ENCODE data around the gene HOXB6.

The HOXB6 gene

GRCh38 chr17:48598736-48599135 is 6.0 kb downstream of the HOXB6 start:
- H3K9me3 Mint-ChIP-seq = no peaks in the 10 kb centered on the region
- H3K36me3 Mint-ChIP-seq (ENCODE audit: low read depth) = no peaks in the 10 kb centered on the region
- no peak overlapping the region for H3K4me3 Mint-ChIP-seq
- H3K4me1 Mint-ChIP-seq (ENCODE audit: low read depth) = peaks cover 37% of the 10 kb centered on the region
- peaks cover 93% of the 10 kb centered on the region for H3K27me3 Mint-ChIP-seq
- H3K27ac Mint-ChIP-seq = no peak overlapping the region

GRCh38 chr17:48597778-48598631 is 6.8 kb downstream of the HOXB6 start:
- Mint-ChIP-seq H3K9me3 (no peaks in the 10 kb centered on the region), H3K27ac (no peak overlapping the region), H3K27me3 (peaks cover 90% of the 10 kb centered on the region), H3K4me1 (ENCODE audit: low read depth) (peaks cover 41% of the 10 kb centered on the region), H3K36me3 (ENCODE audit: low read depth) (no peaks in the 10 kb centered on the region), H3K4me3 (peak overlapping the region; percentile 80)

- Mint-ChIP-seq H3K27ac (no peak overlapping the region), H3K36me3 (ENCODE audit: low read depth) (no peaks in the 10 kb centered on the region), H3K9me3 (no peaks in the 10 kb centered on the region), H3K4me3 (peak overlapping the region; percentile 80), H3K27me3 (peaks cover 87% of the 10 kb centered on the region), H3K4me1 (ENCODE audit: low read depth) (peaks cover 45% of the 10 kb centered on the region)
Measured at GRCh38 chr17:48597528-48597777, 7.3 kb downstream of the HOXB6 start.

- H3K36me3 Mint-ChIP-seq (ENCODE audit: low read depth) = no peaks in the 10 kb centered on the region
- H3K9me3 Mint-ChIP-seq = no peaks in the 10 kb centered on the region
- peak overlapping the region; percentile 80 for H3K4me3 Mint-ChIP-seq
- no peak overlapping the region for H3K27ac Mint-ChIP-seq
- peaks cover 48% of the 10 kb centered on the region for H3K4me1 Mint-ChIP-seq (ENCODE audit: low read depth)
- H3K27me3 Mint-ChIP-seq = peaks cover 89% of the 10 kb centered on the region
Measured at GRCh38 chr17:48596735-48597527, 7.9 kb downstream of the HOXB6 start.

- Mint-ChIP-seq H3K27me3 (peaks cover 89% of the 10 kb centered on the region), H3K9me3 (no peaks in the 10 kb centered on the region), H3K4me1 (ENCODE audit: low read depth) (peaks cover 46% of the 10 kb centered on the region), H3K4me3 (peak overlapping the region; percentile 80), H3K36me3 (ENCODE audit: low read depth) (no peaks in the 10 kb centered on the region), H3K27ac (no peak overlapping the region)
Measured at GRCh38 chr17:48596000-48596734, 8.6 kb downstream of the HOXB6 start.

GRCh38 chr17:48595278-48595999 is 9.3 kb downstream of the HOXB6 start:
- no peaks in the 10 kb centered on the region for H3K9me3 Mint-ChIP-seq
- no peak overlapping the region for H3K4me3 Mint-ChIP-seq
- H3K36me3 Mint-ChIP-seq (ENCODE audit: low read depth) = no peaks in the 10 kb centered on the region
- H3K27me3 Mint-ChIP-seq = peaks cover 88% of the 10 kb centered on the region
- H3K4me1 Mint-ChIP-seq (ENCODE audit: low read depth) = peaks cover 46% of the 10 kb centered on the region
- H3K27ac Mint-ChIP-seq = no peak overlapping the region

- no peak overlapping the region for H3K4me3 Mint-ChIP-seq
- H3K9me3 Mint-ChIP-seq = no peaks in the 10 kb centered on the region
- H3K27ac Mint-ChIP-seq = no peak overlapping the region
- H3K27me3 Mint-ChIP-seq = peaks cover 88% of the 10 kb centered on the region
- peaks cover 53% of the 10 kb centered on the region for H3K4me1 Mint-ChIP-seq (ENCODE audit: low read depth)
- H3K36me3 Mint-ChIP-seq (ENCODE audit: low read depth) = no peaks in the 10 kb centered on the region
Measured at GRCh38 chr17:48594538-48595277, 10.1 kb downstream of the HOXB6 start.

GRCh38 chr17:48593840-48594537 is 10.8 kb downstream of the HOXB6 start:
- Mint-ChIP-seq H3K4me3 (peak overlapping the region; percentile 78), H3K27ac (no peak overlapping the region), H3K9me3 (no peaks in the 10 kb centered on the region), H3K36me3 (ENCODE audit: low read depth) (no peaks in the 10 kb centered on the region), H3K27me3 (peaks cover 88% of the 10 kb centered on the region), H3K4me1 (ENCODE audit: low read depth) (peaks cover 55% of the 10 kb centered on the region)

GRCh38 chr17:48593126-48593829 is 11.5 kb downstream of the HOXB6 start, which contains the start of gene HOXB5:
HOXB5 (minus strand) TSS chr17:48593779; CDS start chr17:48593682, 97 bp downstream.
- H3K36me3 Mint-ChIP-seq (ENCODE audit: low read depth) = no peaks in the 10 kb centered on the region
- H3K9me3 Mint-ChIP-seq = no peaks in the 10 kb centered on the region
- H3K27me3 Mint-ChIP-seq = peaks cover 88% of the 10 kb centered on the region
- H3K4me3 Mint-ChIP-seq = peak within 1 kb of the TSS; percentile 78
- H3K4me1 Mint-ChIP-seq (ENCODE audit: low read depth) = peaks cover 49% of the 10 kb centered on the region
- H3K27ac Mint-ChIP-seq = no peak within 1 kb of the TSS

- peaks cover 88% of the 10 kb centered on the region for H3K27me3 Mint-ChIP-seq
- peaks cover 42% of the 10 kb centered on the region for H3K4me1 Mint-ChIP-seq (ENCODE audit: low read depth)
- peak overlapping the region; percentile 78 for H3K4me3 Mint-ChIP-seq
- H3K36me3 Mint-ChIP-seq (ENCODE audit: low read depth) = no peaks in the 10 kb centered on the region
- no peaks in the 10 kb centered on the region for H3K9me3 Mint-ChIP-seq
- H3K27ac Mint-ChIP-seq = no peak overlapping the region
Measured at GRCh38 chr17:48592577-48592976, 12.2 kb downstream of the HOXB6 start.

GRCh38 chr17:48592057-48592514 is 12.7 kb downstream of the HOXB6 start:
- Mint-ChIP-seq H3K27ac (no peak overlapping the region), H3K4me3 (no peak overlapping the region), H3K9me3 (no peaks in the 10 kb centered on the region), H3K36me3 (ENCODE audit: low read depth) (no peaks in the 10 kb centered on the region), H3K27me3 (peaks cover 88% of the 10 kb centered on the region), H3K4me1 (ENCODE audit: low read depth) (peaks cover 37% of the 10 kb centered on the region)

- Mint-ChIP-seq H3K4me3 (no peak overlapping the region), H3K4me1 (ENCODE audit: low read depth) (peaks cover 33% of the 10 kb centered on the region), H3K36me3 (ENCODE audit: low read depth) (no peaks in the 10 kb centered on the region), H3K27ac (no peak overlapping the region), H3K27me3 (peaks cover 88% of the 10 kb centered on the region), H3K9me3 (no peaks in the 10 kb centered on the region)
Measured at GRCh38 chr17:48591255-48592056, 13.3 kb downstream of the HOXB6 start.
